ENCODE measurements around the gene ITPR2. TPM values are rescaled to one million over a fixed set of nuclear protein-coding genes. Genes with fewer than 3 reads are reported as not detected.
A peak's percentile ranks its signal among the peaks of the same experiment; 100 is the strongest.

Gene ITPR2
- total RNA-seq, 1 donor from 2014 or later: 77.9 TPM

DNA sequence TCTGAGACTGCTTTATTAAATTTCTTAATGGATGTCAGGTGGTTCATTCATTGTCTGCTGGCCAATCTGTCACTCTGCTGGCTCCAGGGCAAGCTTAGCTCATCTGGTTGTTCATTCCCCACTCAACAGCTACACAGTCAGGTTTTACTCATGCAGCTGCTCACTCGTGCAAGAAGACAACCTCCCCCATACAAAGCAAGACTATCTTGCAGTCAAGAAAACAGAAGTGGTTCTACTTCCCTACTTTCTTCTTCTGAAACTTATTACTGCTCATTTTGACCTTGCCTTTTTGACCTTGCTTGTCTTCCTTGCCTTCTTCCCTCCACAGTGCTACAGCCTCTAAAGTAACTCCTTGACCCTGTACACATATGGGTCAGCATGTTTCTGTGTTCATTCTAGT lies 359.7 kb downstream of the ITPR2 start:
- DNase-seq: no peak
- Mint-ChIP-seq H3K4me1 (ENCODE audit: low read depth, unreplicated experiment) (peaks cover 20% of the 10 kb centered on the region), H3K9me3 (ENCODE audit: unreplicated experiment) (peaks cover 3% of the 10 kb centered on the region), H3K27ac (ENCODE audit: unreplicated experiment) (peak overlapping the region; percentile 83), H3K36me3 (ENCODE audit: unreplicated experiment) (no peaks in the 10 kb centered on the region), H3K4me3 (ENCODE audit: unreplicated experiment) (peak overlapping the region; percentile 17), H3K27me3 (ENCODE audit: unreplicated experiment) (peaks cover 2% of the 10 kb centered on the region)
- TF ChIP-seq, protein P1, sequence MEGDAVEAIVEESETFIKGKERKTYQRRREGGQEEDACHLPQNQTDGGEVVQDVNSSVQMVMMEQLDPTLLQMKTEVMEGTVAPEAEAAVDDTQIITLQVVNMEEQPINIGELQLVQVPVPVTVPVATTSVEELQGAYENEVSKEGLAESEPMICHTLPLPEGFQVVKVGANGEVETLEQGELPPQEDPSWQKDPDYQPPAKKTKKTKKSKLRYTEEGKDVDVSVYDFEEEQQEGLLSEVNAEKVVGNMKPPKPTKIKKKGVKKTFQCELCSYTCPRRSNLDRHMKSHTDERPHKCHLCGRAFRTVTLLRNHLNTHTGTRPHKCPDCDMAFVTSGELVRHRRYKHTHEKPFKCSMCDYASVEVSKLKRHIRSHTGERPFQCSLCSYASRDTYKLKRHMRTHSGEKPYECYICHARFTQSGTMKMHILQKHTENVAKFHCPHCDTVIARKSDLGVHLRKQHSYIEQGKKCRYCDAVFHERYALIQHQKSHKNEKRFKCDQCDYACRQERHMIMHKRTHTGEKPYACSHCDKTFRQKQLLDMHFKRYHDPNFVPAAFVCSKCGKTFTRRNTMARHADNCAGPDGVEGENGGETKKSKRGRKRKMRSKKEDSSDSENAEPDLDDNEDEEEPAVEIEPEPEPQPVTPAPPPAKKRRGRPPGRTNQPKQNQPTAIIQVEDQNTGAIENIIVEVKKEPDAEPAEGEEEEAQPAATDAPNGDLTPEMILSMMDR (IDR thresholded peaks at IDR 0.05; ENCODE audit: partially characterized antibody, unreplicated experiment): no peak

DNA sequence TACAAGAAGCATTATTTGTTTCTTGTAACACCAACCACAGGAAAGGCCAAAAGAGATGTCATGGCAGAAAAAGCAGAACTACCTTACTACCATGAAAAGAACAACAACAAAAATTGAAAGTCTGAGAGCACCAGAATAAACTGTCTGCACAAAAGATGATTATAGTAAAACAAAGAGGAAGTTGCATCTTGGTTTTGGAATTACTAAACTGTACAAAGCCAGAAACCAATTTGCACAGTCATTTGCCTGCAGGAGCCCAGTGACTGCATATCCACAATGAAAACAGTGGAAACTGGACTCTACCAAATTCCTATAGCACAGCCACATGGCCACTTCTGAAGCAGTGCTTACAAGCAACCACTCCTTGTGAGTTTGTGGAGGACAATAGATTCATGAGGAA lies 361.4 kb downstream of the ITPR2 start:
- Mint-ChIP-seq H3K36me3 (ENCODE audit: unreplicated experiment) (no peaks in the 10 kb centered on the region), H3K4me3 (ENCODE audit: unreplicated experiment) (no peak overlapping the region), H3K9me3 (ENCODE audit: unreplicated experiment) (peaks cover 3% of the 10 kb centered on the region), H3K4me1 (ENCODE audit: low read depth, unreplicated experiment) (peaks cover 22% of the 10 kb centered on the region), H3K27me3 (ENCODE audit: unreplicated experiment) (peaks cover 2% of the 10 kb centered on the region), H3K27ac (ENCODE audit: unreplicated experiment) (no peak overlapping the region)
- DNase-seq: no peak
- TF ChIP-seq, protein P1 (IDR thresholded peaks at IDR 0.05; ENCODE audit: partially characterized antibody, unreplicated experiment): no peak

DNA sequence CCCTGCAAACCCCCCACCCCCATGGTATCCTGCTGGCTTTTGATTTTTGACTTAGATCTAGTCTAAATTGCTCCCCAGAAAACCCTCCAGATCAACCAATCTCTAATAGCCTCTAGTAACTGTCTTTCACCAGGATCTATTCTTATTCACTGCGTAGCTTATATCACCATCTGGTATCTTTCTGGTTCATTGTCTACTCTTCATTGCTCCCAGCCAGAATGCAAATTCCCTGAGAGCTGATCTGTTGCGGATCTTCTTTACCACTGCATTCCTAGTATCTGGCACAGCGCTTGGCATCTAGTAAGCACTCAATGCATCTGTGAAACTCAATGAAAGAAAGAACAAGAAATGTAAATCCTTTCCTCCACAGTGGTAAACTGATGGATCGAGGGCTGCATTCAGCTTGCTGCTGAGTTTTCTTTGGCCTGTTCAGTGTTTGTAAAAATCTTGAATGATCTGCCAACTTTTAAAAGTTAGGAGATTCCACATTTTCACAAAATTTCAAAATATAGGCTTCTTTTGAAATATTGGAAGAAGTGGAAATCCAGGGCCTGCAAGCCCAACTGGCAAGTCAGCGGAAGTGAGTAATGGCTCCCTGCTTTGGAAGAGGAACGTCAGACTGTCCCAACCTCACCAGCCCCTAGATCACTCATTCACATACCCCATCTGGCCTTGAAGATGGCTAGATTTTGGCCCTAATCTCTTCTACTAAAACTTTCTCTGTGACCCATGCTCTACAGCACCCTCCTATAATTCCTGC lies 363.4 kb downstream of the ITPR2 start:
- no peaks in the 10 kb centered on the region for H3K36me3 Mint-ChIP-seq (ENCODE audit: unreplicated experiment)
- H3K27ac Mint-ChIP-seq (ENCODE audit: unreplicated experiment): peak overlapping the region; percentile 8
- H3K4me3 Mint-ChIP-seq (ENCODE audit: unreplicated experiment): no peak overlapping the region
- peaks cover 3% of the 10 kb centered on the region for H3K9me3 Mint-ChIP-seq (ENCODE audit: unreplicated experiment)
- TF ChIP-seq, protein P1 (IDR thresholded peaks at IDR 0.05; ENCODE audit: partially characterized antibody, unreplicated experiment): no peak
- H3K4me1 Mint-ChIP-seq (ENCODE audit: low read depth, unreplicated experiment): peaks cover 24% of the 10 kb centered on the region
- H3K27me3 Mint-ChIP-seq (ENCODE audit: unreplicated experiment): no peaks in the 10 kb centered on the region
- no peak for DNase-seq

DNA sequence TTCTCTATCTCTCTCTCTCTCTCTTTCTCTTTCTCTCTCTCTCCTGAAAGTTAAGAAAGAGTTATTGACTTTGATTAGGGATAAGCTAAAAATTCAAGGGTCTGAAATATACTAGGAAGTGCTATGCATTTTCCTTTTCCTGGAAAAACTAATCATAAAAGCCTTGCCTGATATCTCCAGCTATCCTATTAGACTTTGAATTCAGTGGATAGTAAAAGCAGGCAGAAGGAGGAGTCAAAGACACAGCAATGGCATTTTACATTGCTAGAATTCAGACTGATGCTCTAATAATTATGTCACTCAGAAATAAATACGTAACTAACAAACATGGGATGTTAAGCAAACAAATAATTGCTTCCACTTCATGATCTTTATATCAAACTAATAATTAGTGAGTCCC lies 365.6 kb downstream of the ITPR2 start:
- no peak overlapping the region for H3K4me3 Mint-ChIP-seq (ENCODE audit: unreplicated experiment)
- H3K27ac Mint-ChIP-seq (ENCODE audit: unreplicated experiment): no peak overlapping the region
- H3K27me3 Mint-ChIP-seq (ENCODE audit: unreplicated experiment): no peaks in the 10 kb centered on the region
- DNase-seq: no peak
- H3K4me1 Mint-ChIP-seq (ENCODE audit: low read depth, unreplicated experiment): peaks cover 14% of the 10 kb centered on the region
- H3K36me3 Mint-ChIP-seq (ENCODE audit: unreplicated experiment): no peaks in the 10 kb centered on the region
- TF ChIP-seq, protein P1 (IDR thresholded peaks at IDR 0.05; ENCODE audit: partially characterized antibody, unreplicated experiment): no peak
- H3K9me3 Mint-ChIP-seq (ENCODE audit: unreplicated experiment): no peaks in the 10 kb centered on the region

DNA sequence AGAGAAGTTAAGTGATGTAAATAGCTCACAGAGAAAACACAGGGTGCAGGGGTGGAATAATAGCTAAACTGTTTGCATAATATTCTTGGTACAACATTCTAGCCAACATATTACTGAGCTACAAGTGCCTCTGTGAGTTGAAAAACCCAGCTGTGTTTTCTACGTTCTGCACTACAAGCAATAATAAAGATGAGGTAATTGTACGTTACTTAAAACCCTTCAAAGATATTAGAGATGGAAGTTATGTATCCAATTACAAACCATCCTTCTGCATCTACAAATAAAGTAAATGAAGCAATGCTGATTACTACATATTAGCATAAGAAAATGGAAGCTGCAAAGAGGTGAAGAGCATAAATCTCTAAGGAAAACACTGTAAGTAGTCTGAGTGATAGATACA lies 366.3 kb downstream of the ITPR2 start:
- no peak for DNase-seq
- TF ChIP-seq, protein P1 (IDR thresholded peaks at IDR 0.05; ENCODE audit: partially characterized antibody, unreplicated experiment): no peak
- Mint-ChIP-seq H3K27me3 (ENCODE audit: unreplicated experiment) (no peaks in the 10 kb centered on the region), H3K9me3 (ENCODE audit: unreplicated experiment) (no peaks in the 10 kb centered on the region), H3K4me1 (ENCODE audit: low read depth, unreplicated experiment) (peaks cover 12% of the 10 kb centered on the region), H3K4me3 (ENCODE audit: unreplicated experiment) (no peak overlapping the region), H3K27ac (ENCODE audit: unreplicated experiment) (no peak overlapping the region), H3K36me3 (ENCODE audit: unreplicated experiment) (no peaks in the 10 kb centered on the region)

Measured in glutamatergic neuron (in vitro differentiated cells).